Testis (tissue), 2 donors: ENCODE data around the gene ASB13.

Source experiments
- POLR2A ChIP-seq: fragments of 450-650 bp; IDR thresholded peaks from one replicate; pipeline ENCODE4 v1.6.1; 2017; ENCODE audit warnings: antibody characterized with exemption, mild to moderate bottlenecking, moderate library complexity
- TF ChIP-seq, protein P1 (sequence below), 3 experiments: fragments of 450-650 bp in 2 of 3; fragments of 200-600 bp in 1 of 3; sonication (generic) in 1 of 3; IDR thresholded peaks; one replicate each; pipeline ENCODE4 v1.5.1; 2016 to 2019; ENCODE audit warnings: antibody characterized with exemption in 3 of 3, mild to moderate bottlenecking in 2 of 3, moderate library complexity in 1 of 3

DNA sequence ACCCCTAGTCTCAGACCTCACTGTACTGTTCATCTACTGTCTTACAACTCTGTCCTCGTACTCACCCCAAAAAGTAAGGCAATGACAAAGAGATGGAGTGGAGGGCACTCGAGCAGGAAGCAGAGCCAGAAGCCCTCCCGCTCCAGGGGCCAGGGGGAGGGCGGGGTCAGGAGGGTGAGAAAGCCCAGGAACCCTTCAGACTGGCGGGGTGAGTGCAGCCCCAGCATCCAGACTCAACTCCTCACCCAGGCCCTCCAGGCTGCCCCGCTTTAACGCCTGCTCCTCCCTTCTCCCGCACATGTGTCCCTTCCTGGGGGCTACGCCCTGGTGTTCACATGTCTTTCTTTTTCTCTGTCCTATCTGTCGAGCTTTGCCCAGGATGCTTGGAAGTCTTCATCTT lies 75.6 kb downstream of the ASB13 start:
- TF ChIP-seq, protein P1, sequence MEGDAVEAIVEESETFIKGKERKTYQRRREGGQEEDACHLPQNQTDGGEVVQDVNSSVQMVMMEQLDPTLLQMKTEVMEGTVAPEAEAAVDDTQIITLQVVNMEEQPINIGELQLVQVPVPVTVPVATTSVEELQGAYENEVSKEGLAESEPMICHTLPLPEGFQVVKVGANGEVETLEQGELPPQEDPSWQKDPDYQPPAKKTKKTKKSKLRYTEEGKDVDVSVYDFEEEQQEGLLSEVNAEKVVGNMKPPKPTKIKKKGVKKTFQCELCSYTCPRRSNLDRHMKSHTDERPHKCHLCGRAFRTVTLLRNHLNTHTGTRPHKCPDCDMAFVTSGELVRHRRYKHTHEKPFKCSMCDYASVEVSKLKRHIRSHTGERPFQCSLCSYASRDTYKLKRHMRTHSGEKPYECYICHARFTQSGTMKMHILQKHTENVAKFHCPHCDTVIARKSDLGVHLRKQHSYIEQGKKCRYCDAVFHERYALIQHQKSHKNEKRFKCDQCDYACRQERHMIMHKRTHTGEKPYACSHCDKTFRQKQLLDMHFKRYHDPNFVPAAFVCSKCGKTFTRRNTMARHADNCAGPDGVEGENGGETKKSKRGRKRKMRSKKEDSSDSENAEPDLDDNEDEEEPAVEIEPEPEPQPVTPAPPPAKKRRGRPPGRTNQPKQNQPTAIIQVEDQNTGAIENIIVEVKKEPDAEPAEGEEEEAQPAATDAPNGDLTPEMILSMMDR (IDR thresholded peaks at IDR 0.05) = no peak
- TF ChIP-seq POLR2A = no peak
